Measurements from ENCODE around the gene CHEK2.
"Not testable (repeated sequence)": the region's sequence is repeated elsewhere in the genome, so short reads cannot be mapped to it uniquely, and the experiment has no call there.

CHEK2 gene

GRCh38 chr22:28741200-28741784 is 328 bp downstream of the CHEK2 start:
- no peak for DNase-seq

- not testable (repeated sequence) for DNase-seq
These were observed 2.7 kb downstream of the CHEK2 start for GRCh38 chr22:28738876-28739275.

GRCh38 chr22:28737701-28738100 is 3.9 kb downstream of the CHEK2 start:
- peak; percentile 51 for DNase-seq

GRCh38 chr22:28736301-28737155 is 5.1 kb downstream of the CHEK2 start:
- DNase-seq: peak; percentile 90

GRCh38 chr22:28734393-28734792 is 7.2 kb downstream of the CHEK2 start:
- DNase-seq: no peak

GRCh38 chr22:28730179-28730578 is 11.4 kb downstream of the CHEK2 start:
- DNase-seq: no peak

GRCh38 chr22:28728621-28729313 is 12.9 kb downstream of the CHEK2 start:
- DNase-seq: no peak

GRCh38 chr22:28728002-28728401 is 13.6 kb downstream of the CHEK2 start:
- DNase-seq: no peak

GRCh38 chr22:28718044-28718443 is 23.6 kb downstream of the CHEK2 start:
- no peak for DNase-seq

GRCh38 chr22:28716686-28717085 is 24.9 kb downstream of the CHEK2 start:
- no peak for DNase-seq

- DNase-seq: no peak
These were observed 26.0 kb downstream of the CHEK2 start for GRCh38 chr22:28715611-28716010.

- no peak for DNase-seq
These were observed 27.5 kb downstream of the CHEK2 start for GRCh38 chr22:28714043-28714628.

- no peak for DNase-seq
These were observed 29.5 kb downstream of the CHEK2 start for GRCh38 chr22:28711820-28712777.

- no peak for DNase-seq
These were observed 30.3 kb downstream of the CHEK2 start for GRCh38 chr22:28711341-28711740.

GRCh38 chr22:28710576-28711191 is 30.9 kb downstream of the CHEK2 start:
- no peak for DNase-seq

- DNase-seq: no peak
These were observed 31.5 kb downstream of the CHEK2 start for GRCh38 chr22:28710107-28710506.

- no peak for DNase-seq
These were observed 34.8 kb downstream of the CHEK2 start for GRCh38 chr22:28706845-28707244.

GRCh38 chr22:28703436-28703835 is 38.2 kb downstream of the CHEK2 start:
- DNase-seq: no peak

GRCh38 chr22:28702891-28703290 is 38.7 kb downstream of the CHEK2 start:
- DNase-seq: no peak

- not testable (repeated sequence) for DNase-seq
These were observed 48.4 kb downstream of the CHEK2 start for GRCh38 chr22:28693041-28693760.

- DNase-seq: not testable (repeated sequence)
These were observed 51.8 kb downstream of the CHEK2 start for GRCh38 chr22:28689796-28690195.
